GM18907 (cell line): Measurements from ENCODE around the gene NEK2.
"Not testable (repeated sequence)": the region's sequence is repeated elsewhere in the genome, so short reads cannot be mapped to it uniquely, and the experiment has no call there.

ENCODE experiments used
- ATAC-seq: cut with Tn5 transposase; IDR thresholded peaks from one replicate; pipeline ENCODE4 v1.9.1; 2021; ENCODE audit warnings: mild to moderate bottlenecking, moderate library complexity; ENCODE audit not compliant: unreplicated experiment

Gene NEK2

GRCh38 chr1:211675230-211676105 lies at the start of gene NEK2:
Gene NEK2, minus strand, starts transcription at chr1:211675621. Its CDS starts 142 bp downstream, at chr1:211675479.
- peak; percentile 94 for ATAC-seq

GRCh38 chr1:211724687-211725196 lies 49.3 kb upstream of the NEK2 start:
- no peak for ATAC-seq

DNA sequence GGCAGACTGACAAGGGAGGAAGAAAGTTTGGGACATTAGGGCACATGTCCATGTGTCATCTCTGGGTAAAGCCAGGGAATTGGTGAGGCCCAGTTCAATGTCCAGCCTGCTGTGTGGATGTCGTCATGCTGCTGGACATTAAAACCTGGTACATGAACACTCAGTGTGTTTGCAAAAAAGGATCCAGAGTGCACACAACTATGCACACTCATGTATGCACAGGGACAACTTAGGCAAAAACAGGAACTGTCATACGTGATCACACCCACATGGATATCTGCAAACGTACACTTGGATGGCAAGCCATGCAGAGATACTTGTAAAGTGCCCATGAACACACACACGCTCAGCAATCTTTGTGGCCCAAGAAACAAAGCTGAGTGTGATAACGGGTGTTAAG lies 47.9 kb upstream of the NEK2 start:
- no peak for ATAC-seq

DNA sequence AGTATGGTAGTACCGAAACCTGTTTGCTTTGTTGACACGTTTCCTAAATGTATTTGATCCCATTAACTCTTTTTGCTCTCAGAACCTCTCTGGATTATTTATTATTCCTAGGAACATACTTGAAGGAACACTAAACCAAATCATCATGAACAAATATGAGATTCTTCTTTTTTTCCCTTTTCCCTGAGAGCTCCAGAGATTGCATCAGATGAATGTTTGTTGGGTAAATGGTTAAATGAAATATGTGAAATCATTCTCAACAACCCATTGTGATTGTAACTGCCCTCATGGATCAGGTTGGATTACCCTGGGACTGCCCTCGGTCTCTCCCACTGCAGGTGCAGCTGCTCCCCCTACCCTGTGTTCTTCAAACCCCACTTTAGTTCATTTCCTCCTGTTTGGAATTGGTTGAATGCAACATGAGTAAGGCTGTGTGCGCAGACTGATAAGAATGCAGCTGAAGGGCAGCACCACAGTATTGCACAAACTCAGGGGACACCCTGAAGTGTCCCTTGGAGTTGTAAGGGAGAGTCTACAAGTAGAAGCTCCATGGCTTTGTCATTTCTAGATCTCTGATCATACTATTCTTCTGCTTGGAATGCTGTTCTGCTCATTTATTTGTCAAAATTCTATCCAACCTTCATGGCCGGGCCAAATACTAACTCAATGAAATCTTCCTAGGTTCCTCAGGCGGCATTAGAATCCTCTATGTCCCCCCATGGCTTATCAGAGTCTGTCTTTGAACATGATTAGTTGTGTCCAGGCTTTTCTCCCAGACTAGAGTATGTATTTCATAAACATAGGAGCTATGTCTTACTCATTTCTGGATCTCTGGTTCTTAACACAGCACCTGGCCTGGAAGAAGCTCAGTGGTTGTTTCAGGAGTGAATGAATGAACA lies 47.1 kb upstream of the NEK2 start:
- ATAC-seq = no peak

DNA sequence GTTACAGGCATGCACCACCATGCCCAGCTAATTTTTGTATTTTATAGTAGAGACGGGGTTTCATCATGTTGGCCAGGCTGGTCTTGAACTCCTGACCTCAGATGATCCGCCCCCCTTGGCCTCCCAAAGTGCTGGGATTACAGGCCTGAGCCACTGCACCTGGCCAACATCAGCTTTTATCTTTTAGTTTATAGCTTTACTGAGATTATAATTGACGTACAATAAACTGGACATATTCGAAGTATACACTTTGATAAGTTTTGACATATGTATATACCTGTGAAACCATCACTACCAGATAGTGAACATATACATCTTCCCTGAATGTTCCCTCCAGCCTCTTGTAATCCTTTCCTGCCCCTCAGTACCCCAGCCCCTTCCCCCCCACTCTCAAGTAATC lies 41.1 kb upstream of the NEK2 start:
- ATAC-seq = not testable (repeated sequence)

- ATAC-seq = no peak
These were observed 40.5 kb upstream of the NEK2 start for GRCh38 chr1:211715971-211716370.

GRCh38 chr1:211714154-211714553 lies 38.7 kb upstream of the NEK2 start:
- ATAC-seq = no peak

DNA sequence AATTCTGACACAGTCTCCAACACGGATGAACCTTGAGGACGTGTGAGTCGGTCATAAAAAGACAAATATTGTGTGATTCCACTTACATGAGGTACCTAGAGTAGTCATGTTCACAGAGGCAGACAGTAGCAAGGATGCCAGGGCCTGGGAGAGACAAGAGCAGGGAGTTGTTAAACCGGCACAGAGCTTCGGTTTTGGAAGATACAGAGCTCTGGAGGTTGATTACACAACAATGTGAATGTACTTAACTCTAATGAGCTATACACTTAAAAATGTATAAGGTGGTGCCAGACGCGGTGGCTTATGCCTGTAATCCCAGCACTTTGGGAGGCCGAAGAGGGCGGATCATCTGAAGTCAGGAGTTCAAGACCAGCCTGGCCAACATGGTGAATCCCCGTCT lies 37.8 kb upstream of the NEK2 start:
- no peak for ATAC-seq

DNA sequence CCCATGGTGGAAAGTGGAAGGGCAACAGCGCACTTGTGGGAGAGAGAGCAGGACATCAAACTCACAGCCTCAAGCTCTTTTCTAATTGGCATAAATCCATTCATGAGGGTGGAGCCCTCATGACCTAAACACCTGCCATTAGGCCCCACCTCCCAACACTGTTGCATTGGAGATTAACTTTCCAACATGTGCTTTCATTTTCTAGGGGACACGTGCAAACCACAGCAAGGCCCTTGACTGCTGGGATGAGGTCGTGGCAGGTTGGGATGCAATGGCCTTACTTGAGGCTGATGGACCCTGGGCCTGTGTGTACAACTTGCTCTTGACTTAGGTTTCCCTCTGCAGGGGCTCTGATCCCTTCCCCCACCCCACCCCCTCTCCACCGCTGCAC lies 35.9 kb upstream of the NEK2 start:
- no peak for ATAC-seq

DNA sequence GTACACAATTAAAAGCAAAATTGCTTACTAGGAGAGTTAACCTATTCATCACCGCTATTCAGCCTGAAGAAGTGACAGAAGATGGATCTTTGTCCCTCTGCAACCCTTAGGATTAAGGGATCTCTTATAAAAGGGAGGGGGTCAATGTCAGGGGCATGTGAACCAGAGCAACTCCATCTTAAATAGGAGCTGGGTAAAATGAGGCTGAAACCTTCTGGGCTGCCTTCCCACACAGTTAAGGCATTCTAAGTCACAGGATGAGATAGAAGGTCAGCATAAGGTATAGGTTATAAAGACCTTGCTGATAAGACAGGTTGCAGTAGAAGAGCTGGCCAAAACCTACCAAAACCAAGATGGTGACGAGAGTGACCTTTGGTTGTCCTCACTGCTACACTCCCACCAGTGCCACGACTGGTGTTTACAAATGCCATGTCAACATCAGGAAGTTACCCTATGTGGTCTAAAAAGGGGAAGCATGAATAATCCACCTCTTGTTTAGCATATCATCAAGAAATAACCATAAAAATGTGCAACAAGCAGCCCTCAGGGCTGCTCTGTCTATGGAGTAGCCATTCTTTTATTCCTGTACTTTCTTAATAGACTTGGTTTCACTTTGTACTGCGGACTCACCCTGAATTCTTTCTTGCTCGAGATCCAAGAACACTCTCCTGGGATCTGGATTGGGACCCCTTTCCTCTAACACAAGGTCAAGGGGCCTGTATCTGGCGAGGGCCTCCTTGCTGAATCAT lies 35.3 kb upstream of the NEK2 start:
- ATAC-seq = no peak

DNA sequence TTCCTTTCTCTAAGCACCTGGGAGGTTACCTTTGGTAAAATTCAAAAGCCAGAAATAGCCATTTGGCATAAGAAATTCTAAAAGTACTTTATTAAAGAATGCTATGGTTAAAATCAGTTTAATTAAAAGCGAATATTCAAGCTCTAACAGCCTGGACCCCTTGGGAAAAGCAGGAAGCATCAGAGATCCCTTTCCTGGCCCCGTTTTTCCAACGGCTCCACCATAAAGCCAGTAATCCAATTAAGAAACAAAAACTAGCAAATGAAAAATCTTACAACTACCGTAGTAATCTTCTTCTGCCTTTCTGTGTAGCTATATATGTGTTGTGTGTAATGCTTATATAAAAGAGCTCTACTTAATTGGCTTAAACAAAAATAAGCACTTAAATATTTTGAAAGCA lies 33.5 kb upstream of the NEK2 start:
- no peak for ATAC-seq

GRCh38 chr1:211708006-211708405 lies 32.6 kb upstream of the NEK2 start:
- ATAC-seq = no peak

- ATAC-seq = no peak
These were observed 30.2 kb upstream of the NEK2 start for GRCh38 chr1:211705467-211706091.

GRCh38 chr1:211704543-211704942 lies 29.1 kb upstream of the NEK2 start:
- ATAC-seq = no peak

- ATAC-seq = no peak
These were observed 28.6 kb upstream of the NEK2 start for GRCh38 chr1:211703812-211704537.

GRCh38 chr1:211701733-211702132 lies 26.3 kb upstream of the NEK2 start:
- ATAC-seq = no peak

GRCh38 chr1:211699059-211699458 lies 23.6 kb upstream of the NEK2 start:
- no peak for ATAC-seq

- ATAC-seq = peak; percentile 56
These were observed 23.0 kb upstream of the NEK2 start for GRCh38 chr1:211698161-211699026.

DNA sequence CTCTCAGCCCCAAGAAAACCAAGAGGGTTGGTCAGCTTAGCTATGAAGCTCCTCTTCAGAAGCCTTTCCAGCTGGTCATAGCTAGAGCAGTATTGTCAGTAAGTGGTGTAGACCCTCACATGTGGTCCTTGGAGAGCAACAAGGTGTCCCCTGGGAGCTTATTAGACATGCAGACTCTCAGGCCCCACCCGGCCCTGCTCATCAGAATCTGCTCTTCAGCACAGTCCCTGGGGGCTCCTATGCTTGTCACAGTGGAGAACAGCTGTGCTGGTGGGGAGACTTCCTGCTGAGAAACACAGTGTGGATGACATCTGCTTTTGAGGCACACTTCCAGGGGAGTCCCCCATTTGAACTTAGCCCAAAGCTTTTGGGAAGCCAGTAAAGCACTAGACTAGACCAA lies 21.9 kb upstream of the NEK2 start:
- peak; percentile 92 for ATAC-seq
